NCI-H2196 treated with DMSO at 0.1 percent for 48 hours (cell line): ENCODE measurements around the gene SUN2.

ENCODE experiments used
- DNase-seq: peaks from one replicate; lab custom pipeline; 2025; ENCODE audit not compliant: unreplicated experiment; lab: John Stamatoyannopoulos, UW

Gene SUN2

DNA sequence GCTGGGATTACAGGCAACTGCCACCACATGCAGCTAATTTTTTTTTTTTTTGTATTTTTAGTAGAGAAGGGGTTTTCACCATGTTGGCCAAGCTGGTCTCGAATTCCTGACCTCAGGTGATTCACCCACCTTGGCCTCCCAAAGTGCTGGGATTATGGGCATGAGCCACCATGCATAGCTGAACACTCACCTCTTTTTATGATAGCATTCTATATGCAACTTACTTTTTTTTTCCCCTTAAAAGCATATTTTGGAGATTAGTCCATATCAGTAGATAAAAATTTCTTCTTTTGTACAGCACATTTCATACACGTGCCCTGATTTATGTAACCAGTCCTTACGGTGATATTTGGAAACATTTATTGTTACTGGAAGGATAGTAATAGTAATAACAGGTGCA lies 35.4 kb downstream of the SUN2 start:
- no peak for DNase-seq

DNA sequence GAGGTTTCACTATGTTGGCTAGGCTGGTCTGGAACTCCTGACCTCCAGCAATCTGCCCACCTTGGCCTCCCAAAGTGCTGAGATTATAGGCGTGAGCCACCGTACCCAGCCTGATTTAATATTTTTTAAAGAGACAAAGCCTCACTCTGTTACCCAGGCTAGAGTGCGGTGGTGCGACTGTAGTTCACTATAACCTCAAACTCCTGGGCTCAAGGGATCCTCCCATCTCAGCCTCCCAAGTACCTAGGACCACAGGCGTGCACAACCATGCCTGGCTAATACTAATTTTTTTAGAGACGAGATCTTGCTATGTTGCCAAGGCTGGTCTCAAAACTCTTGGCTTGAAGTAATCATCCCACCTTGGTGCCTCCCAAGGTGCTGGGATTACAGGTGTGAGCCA lies 36.6 kb downstream of the SUN2 start:
- DNase-seq = no peak

DNA sequence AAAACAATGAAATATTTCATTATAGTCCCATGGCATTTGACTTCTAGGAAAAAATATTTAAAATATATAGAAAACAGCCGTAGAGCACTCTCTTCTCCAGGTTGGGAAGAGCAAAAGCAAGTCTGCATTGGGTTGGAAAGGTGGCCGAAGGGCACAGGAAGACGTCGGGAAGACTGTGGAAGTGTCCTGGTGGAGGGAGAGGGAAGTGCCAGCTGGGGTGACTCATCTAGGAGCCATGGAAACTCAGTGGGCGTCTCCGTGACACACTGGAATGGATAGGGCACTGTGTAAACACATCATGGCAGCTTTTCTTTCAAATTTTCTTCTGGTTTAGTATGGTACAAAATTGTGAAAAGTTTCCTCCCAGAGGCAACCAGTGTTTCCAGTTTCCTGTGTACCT lies 37.4 kb downstream of the SUN2 start:
- no peak for DNase-seq

DNA sequence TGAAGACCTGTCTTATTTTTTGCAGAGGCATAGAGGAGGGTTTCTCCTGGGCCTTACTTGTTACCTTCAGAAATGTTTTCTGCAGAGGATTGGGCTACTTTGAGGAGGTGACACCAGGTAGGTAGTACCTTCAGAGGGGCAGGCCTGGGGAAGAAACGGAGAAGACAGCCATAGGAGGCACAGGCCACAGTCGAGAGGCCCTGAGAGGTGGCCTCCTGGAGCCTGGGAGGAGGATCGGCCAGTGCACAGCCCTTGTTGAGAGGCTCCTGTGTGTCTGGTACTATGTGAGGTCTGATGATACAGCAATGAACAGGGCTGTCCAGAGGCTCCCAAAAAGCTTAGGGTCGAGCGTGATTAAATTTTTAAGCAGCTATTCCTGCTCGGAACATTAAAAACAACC lies 38.6 kb downstream of the SUN2 start:
- DNase-seq = no peak

DNA sequence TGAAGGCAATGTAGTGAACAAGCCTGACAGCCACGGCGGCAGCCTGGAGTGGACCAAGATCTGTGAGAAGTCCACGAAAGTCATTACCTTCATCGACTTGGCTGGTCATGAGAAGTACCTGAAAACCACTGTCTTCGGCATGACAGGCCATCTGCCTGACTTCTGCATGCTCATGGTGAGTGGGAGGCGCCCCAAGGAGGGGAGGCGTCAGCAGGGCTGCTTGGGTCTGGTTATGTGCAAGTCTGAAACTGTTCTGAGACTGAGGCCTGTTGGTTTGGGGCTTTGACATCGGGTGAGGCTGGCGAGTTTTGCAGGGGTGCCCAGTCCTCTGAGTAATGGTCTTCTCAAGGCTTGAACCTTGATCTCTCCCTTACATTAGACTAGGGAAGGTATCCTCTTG lies 39.0 kb downstream of the SUN2 start:
- DNase-seq = no peak

DNA sequence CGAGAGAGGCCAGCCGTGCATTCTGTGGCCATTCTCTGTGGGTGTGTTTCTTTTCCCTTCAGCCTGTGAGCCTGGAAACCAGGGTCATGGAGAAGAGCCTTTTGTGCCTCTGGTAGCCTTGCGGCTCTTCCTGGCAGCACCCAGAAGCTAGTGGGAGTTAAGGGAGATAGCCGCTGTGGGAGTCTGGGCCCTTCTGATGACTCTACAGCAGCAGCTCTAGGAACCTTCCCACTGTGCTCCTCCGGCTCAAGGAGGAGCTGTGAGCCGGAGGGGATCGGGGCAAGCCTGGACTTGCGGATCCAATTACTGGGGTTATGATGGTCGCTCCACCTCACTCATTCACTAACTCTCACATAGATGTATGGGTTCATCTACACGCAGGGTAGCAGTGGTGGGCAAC lies 39.5 kb downstream of the SUN2 start:
- no peak for DNase-seq

DNA sequence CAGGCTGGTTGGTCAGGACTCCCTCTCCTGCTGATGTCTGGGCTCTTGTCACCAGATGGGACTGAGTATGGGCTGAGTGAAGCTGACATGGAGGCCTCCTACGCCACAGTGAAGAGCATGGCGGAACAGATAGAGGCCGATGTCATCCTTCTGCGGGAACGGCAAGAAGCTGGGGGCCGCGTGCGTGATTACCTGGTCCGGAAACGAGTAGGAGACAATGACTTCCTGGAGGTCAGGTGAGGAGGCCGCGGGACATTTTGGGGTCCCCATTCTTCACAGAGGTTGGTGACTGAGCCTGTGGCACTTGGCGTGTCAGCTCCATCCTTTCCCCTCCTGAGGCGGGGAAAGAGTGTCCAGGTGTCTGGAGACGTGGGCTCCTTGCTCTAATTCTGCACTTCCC lies 39.9 kb downstream of the SUN2 start:
- DNase-seq = no peak

DNA sequence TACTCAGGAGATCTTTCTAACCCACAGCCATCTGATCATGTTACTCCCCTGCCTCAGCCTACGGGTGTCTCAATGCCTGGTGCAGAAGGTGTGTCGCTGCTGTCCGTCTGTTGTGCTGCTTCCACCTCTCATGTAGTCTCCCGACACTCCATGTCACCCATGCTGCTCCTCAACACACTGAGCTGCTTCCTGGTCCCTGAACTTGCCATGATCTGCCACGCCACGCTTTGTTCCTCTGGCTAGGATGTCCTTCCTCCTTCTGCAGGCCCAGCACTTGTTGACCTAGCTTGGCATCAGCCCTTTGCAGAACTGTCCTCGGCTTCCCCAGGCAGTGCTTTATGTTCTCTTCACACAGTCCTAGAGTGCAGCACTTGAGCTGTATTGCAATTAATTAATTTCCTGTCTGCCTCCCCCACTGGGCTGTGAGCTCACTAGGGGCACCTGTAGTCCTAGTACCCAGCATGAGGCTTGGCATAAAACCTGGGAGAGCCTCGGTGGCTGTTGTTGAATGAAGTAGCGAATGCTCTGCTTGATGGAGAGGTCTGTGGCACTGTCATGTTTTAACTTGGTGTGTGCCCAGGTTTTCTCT lies 40.5 kb downstream of the SUN2 start:
- no peak for DNase-seq

DNA sequence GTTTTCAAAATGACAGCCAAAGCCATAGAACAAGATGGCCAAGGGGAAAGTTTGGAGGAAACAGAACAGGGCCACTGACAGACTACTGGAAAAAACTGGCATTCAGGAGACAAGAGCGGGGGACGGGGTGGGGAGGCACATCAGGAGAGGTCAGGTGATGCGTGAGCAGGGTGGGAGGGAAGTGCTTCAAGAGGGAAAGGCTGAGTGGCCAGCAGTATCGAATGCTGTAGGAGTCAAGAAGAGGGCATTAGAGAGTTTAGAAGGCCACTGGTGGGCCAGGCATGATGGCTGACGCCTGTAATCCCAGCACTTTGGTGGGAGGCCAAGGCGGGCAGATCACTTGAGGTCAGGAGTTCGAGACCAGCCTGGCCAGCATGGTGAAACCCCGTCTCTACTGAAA lies 41.9 kb downstream of the SUN2 start:
- DNase-seq = no peak

DNA sequence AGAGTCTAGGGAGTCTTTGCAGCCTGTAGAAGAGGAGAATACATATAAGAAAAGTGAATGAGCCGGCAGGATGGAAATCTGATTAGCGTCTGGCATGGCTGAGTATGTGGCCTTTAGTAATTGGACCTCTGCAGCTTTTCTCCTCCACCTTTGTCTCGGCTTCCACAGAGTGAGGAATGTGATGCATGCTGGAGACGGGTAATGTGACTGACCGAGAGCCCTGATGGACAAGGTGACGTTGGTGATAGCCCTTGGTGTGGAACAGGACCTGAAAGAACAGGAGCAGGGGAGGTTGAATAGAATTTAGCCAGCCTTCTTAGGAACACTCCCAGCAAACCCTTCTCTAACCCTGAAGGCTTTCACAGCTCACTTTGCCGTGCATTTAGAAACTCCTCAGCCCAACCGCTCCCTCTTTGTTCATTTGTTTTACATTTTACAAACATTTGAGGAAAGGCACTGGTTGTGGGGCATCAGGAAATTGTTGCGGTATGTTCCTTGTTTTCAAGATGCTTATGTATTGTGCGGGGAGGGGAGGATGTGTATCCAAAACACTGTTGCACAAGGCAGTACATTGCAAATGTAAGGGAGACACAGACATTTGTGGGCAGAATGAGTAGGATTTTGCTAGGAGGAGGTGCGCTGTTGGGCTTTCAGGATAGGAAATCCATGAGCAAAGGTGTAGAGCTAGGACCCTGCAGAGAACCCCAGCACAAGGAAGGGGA lies 43.2 kb downstream of the SUN2 start:
- DNase-seq = no peak

DNA sequence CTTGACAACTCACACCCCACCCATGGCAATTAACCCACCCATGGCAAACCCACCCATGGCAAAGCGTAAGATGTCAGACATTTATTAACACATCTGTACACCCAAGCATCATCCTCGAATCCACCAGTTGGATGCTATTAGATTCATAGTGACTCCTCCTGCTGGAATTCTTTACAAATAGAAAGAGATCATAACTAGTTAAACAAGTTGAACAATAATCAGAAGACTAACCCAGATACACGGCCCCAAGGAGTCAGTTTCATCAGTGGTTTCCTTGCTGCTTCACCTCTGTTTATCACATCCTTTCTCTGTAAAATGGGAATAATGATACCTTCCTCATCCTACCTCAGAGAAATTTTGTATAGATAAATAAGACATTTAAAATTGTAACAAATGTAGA lies 44.9 kb downstream of the SUN2 start:
- DNase-seq = no peak

DNA sequence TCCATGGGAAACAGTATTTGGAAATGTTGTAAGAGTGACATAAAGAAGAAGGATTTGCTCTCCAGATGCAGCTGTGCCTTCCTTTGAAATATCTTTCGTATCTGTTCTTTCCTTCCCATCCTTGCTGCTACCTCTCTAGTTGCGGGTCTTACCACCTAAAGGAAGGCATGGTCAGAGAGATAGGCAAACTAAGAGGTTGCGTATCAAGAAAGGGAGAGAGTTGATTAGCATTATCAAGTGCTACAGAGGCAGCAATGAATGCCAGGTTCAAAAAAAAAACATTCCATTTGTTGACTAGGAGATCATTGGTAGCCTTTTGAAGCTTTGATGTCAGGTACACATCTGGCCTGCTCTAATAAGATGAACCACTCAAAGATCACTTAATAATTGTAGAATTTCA lies 45.4 kb downstream of the SUN2 start:
- no peak for DNase-seq

DNA sequence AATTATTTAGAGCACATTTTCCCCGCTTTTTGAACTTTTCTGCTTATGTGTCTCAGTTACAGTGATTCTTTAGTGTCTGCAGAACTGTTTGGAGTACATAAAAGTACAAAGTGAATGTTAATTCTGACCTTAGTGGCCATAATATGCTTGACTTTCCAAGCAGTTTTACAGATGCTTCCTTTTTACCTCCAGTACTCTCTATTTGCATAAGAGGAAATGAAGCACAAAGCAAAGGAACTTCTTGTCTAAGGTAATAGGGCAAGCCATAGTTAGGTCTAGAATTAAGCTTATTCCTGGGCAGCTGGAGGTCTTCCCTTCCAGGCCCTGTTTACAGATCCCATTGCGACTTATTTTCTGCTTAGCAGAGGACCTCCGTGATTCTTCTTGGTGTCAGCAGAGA lies 46.5 kb downstream of the SUN2 start:
- no peak for DNase-seq

DNA sequence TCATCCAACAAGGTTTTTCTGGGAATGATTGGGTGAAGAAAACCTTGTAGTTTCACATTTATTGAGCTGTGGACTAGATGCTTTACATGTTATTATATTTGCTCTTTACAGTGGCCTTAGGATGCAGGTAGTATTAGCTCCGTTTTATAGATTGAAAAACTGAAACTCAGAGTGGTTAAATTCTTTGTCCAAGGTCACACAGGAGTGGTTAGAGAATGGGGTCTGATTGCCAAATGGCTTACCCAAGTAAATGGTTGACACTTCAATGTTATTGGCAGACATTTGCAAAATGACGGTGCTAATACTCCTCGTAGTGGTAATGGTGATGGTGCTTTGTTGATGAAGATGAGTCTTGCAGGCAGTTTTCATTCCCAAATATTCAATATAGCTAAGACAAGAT lies 47.8 kb downstream of the SUN2 start:
- DNase-seq = no peak

DNA sequence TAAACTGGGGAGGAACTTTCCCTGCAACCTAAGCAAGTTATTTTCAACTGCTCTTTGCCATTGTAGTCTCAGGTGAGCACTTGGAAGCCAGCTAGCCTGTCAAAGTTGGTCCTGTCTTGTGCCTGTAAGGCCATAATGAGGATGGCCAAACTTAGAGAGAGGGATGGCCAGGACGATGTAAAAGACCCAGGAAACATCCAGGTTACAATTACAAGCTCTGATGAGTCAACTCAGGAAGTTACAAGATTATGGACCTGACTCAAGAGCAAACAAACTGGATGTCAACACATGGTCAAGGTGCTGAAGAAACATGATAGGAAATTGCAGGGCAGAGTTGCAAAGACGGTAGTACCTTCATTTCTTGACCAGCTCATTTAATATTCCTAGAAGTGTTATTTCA lies 48.5 kb downstream of the SUN2 start:
- no peak for DNase-seq

DNA sequence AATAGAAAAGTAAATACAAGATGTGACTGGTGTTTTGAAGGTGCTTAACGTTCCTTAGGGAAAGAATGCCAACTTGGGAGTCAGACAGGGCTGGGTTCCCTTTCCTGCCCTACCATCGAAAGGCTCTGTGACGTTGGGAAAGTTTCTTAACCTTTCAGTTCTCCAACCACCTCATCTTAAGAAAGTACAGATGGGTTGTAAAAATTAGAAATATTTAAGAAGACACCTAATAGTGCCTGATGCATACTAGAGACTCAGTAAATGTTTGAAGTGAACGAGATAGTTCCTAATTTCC lies 49.0 kb downstream of the SUN2 start:
- no peak for DNase-seq

DNA sequence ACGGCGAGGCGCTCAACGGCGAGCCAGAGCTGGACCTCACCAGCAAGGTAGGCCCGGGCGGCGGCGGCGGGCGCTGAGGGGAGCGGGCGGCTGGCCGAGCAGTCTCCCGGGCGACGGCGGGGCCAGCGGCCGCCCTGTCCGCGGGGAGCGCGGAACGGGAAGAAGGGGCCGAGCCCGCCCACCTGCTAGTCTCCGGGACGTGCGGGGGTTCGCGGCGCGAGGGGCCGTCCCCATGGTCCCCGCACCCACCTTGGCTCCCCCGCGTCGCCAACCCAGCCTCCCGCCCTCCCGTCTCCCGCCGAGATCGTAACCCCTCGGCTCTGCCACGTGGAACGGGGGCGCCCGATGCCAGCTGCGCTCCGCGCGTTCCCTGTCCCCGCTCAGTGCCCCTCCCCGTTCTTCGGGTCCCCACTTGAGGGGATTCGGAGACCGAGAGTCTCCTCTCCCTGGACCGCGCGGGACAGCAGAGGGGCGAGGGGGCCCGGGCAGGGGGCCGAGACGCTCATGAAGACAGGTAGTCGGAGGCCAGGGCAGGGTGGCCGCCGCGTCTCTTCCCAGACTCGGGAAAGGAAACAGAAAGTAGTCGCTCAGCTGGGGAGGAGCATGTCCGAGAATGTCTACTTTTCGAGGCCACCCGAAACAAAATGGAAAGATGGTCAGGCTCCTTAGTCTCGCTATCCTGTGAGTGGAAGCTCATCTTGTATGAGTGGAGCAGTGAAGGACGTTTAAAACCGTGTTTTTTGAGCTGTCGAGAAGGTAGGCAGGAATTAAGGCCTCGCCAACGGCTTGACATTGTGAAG lies 49.5 kb downstream of the SUN2 start:
- DNase-seq = no peak

DNA sequence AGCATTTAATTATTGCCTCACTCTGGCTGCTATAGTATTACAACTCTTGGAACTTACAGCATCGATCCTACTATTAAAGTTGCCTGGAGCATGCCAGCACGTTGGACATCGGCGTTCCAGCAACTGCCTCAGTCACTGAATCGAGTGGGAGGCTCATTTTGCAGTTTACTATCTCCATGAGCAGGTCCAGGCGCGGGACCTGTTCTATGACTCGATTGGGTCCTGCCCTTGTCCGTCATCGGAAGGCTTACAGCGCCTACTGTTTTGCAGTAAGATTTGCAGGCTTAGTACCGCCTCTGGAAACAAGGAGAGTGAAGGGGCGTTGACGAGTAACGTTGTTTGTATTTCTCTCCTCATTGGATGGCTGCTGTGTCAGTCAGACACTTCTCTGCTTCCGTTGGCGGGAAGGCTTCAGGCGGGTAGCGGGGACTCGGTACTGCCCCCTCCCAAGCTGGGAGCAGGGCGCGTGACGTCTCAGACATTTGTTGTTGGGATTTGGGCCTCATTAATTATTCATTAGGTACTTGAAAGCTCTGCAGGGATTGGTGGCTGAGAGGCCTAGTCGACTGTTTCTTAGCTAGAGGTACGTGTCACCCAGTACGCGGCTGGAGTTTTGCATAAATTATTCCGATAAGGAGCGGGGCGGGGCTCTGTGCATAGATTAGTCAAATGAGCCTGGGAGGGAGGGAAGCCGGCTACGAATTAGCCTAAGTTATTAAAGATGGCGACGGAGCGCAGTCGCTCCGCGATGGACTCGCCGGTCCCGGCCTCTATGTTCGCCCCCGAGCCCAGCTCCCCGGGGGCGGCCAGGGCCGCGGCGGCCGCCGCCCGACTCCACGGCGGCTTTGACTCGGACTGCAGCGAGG lies 50.3 kb downstream of the SUN2 start, which contains the start of gene GTPBP1:
Gene GTPBP1, plus strand, starts transcription at position 710 of the 866 bp plus-strand sequence. Its CDS starts 12 bp downstream, at position 722.
- peak; percentile 95 for DNase-seq

DNA sequence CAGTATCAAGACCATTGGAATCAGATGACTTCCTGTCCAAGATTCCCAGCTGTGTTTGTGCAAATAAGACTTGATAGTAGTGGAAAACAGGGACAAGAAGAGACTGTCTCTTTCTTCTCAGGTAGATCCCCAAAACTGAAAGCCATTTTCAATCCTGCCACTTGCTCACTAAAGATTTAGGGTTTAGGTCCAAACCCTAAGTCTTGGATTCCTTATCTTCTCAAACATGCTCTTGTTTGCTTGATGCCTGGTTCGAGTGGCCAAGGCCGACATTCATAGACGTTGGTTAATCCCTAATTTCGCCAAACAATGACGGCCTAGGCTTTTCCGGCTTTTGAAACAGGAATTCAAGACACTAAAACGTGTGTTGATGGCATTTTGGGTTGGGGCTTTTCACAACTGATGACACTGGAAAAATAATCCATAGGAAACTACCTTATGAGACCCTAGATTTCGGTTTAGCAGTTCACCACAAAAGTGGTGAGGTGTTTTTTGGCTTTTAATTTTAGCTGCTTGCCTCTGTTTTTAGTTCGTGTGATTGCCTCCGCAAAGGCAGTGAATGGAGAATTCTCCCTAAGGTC lies 51.1 kb downstream of the SUN2 start:
- DNase-seq = no peak

DNA sequence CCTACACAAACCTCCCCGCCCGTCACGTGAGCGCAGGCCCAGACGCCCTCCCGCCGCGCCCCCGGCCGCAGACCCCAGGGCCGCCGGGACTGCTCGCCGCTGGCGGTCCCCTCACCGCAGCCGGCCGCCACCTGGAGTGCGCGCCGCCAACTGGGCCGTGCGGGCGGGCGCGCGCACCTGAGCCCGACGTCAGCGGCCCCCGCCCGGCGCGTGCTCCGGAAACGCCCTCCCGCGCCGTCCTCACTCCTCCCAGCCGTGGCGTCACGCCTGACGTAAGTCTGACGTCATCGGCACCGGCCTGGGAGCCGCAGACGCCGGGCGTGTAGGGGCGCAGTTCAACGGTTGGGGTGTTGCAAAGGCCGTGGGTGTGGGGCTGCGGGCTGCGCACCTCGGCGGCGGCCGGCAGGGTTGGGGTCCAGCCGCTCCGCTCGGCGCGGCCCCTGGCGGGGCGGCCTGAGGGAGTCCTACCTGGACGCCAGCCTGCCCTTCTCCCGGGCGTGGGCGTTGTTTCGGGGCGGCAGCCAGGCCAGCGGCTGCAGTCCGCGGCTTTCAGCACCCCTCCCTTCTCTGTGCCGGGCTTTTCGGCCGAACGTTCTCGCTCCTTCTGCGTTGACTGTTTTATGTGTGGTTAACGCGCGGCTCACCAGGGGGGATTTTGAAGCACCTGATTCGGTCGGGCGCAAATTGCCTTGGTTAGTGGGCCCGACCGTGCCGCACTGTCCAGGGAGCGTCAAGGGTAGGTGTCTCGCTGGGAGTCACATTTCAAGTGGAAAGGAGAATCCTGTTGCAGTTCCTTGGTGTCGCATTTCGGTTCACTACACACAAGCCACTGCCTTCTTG lies 54.8 kb downstream of the SUN2 start, which contains the start of gene JOSD1:
Gene JOSD1, minus strand, starts transcription at position 155 of the 840 bp plus-strand sequence. CDS start 956 bp downstream, outside the sequence.
- peak; percentile 60 for DNase-seq
